IMR-90 (cell line): ENCODE data around the gene SF3A1. TPM values are rescaled to one million over a fixed set of nuclear protein-coding genes. Genes with fewer than 3 reads are reported as not detected.

Experiments
- ATAC-seq: fragments of 200-7000 bp; cut with Tn5 transposase; 2 replicates; pipeline ENCODE4 v1.9.1; 2020; ENCODE audit warnings: low read depth, mild to moderate bottlenecking, moderate library complexity
- BruUV-seq: library from RNA; stranded (reverse); fragments of 400-500 nt; replicated peaks from 2 replicates; lab custom pipeline; 2021; lab: Mats Ljungman, UMichigan
- CTCF ChIA-PET: fragments of 300-600 bp; formaldehyde crosslinking; extraction: SDS; loops from one replicate; lab custom pipeline; 2021; ENCODE audit warnings: antibody characterized with exemption; lab: Yijun Ruan, JAX
- POLR2A ChIA-PET: fragments of 300-600 bp; sonication (Branson Sonifier 250); formaldehyde crosslinking; loops from one replicate; lab custom pipeline; 2022; ENCODE audit warnings: antibody characterized with exemption; ENCODE audit not compliant: unreplicated experiment; lab: Charles Lee
- DNase-seq: peaks from one replicate; pipeline ENCODE4 v3.0.0; 2013
- H2AFZ ChIP-seq: replicated peaks from 2 replicates; pipeline ENCODE3; 2013; ENCODE audit warnings: low read length, mild to moderate bottlenecking; ENCODE audit not compliant: poor library complexity
- H2AK5ac ChIP-seq: 2 replicates; pipeline ENCODE4 v1.6.1; 2013; ENCODE audit warnings: low read depth, low read length, inconsistent platforms
- H2AK9ac ChIP-seq: replicated peaks from 2 replicates; pipeline ENCODE3; 2013; ENCODE audit warnings: mild to moderate bottlenecking, low read depth, low read length, moderate library complexity; ENCODE audit not compliant: poor library complexity
- H2BK120ac ChIP-seq: 2 replicates; pipeline ENCODE4 v1.6.1; 2013; ENCODE audit warnings: low read depth, low read length, inconsistent platforms
- H2BK15ac ChIP-seq: 3 replicates; pipeline ENCODE4 v1.6.1; 2013; ENCODE audit warnings: low read depth, low read length, inconsistent platforms
- H2BK20ac ChIP-seq: 2 replicates; pipeline ENCODE4 v1.6.1; 2013; ENCODE audit warnings: low read depth, mild to moderate bottlenecking, inconsistent platforms, low read length, moderate library complexity
- H2BK5ac ChIP-seq: 2 replicates; pipeline ENCODE4 v1.6.1; 2013; ENCODE audit warnings: mild to moderate bottlenecking, low read depth, low read length, inconsistent platforms; ENCODE audit not compliant: poor library complexity, severe bottlenecking
- H3K14ac ChIP-seq: replicated peaks from 2 replicates; pipeline ENCODE4 v1.6.1; 2013; ENCODE audit warnings: low read depth, low read length, inconsistent platforms
- H3K18ac ChIP-seq: 2 replicates; pipeline ENCODE4 v1.6.1; 2013; ENCODE audit warnings: low read depth, low read length, control low read depth
- H3K23ac ChIP-seq: 2 replicates; pipeline ENCODE4 v1.6.1; 2013; ENCODE audit warnings: low read depth, low read length, inconsistent platforms
- H3K27ac ChIP-seq: 2 replicates; pipeline ENCODE4 v1.5.1; 2013; ENCODE audit warnings: mild to moderate bottlenecking, control low read depth, low read length; ENCODE audit not compliant: insufficient read depth
- H3K27me3 ChIP-seq: 2 replicates; pipeline ENCODE4 v1.6.1; 2013; ENCODE audit warnings: low read length; ENCODE audit not compliant: control insufficient read depth, insufficient read depth
- H3K36me3 ChIP-seq: 2 replicates; pipeline ENCODE4 v1.6.1; 2013; ENCODE audit warnings: low read length, mixed read lengths; ENCODE audit not compliant: control insufficient read depth, insufficient read depth
- H3K4ac ChIP-seq: 2 replicates; pipeline ENCODE4 v1.6.1; 2013; ENCODE audit warnings: low read depth, low read length, inconsistent platforms
- H3K4me1 ChIP-seq: 2 replicates; pipeline ENCODE4 v1.6.1; 2013; ENCODE audit warnings: low read length, mixed read lengths; ENCODE audit not compliant: control insufficient read depth, insufficient read depth
- H3K4me2 ChIP-seq: 2 replicates; pipeline ENCODE4 v1.6.1; 2013; ENCODE audit warnings: low read depth, mild to moderate bottlenecking, control low read depth, low read length, moderate library complexity
- H3K4me3 ChIP-seq: 2 replicates; pipeline ENCODE4 v1.5.1; 2013; ENCODE audit warnings: low read depth, mild to moderate bottlenecking, control low read depth, low read length, moderate library complexity; ENCODE audit not compliant: insufficient read depth
- H3K56ac ChIP-seq: 2 replicates; pipeline ENCODE4 v1.6.1; 2013; ENCODE audit warnings: low read length, inconsistent platforms; ENCODE audit not compliant: insufficient read depth; ENCODE audit errors: extremely low read depth
- H3K79me1 ChIP-seq, 2 experiments: 2 replicates each; pipeline ENCODE4 v1.6.1; 2013; ENCODE audit warnings: low read length in 2 of 2, inconsistent platforms in 1 of 2, low read depth in 1 of 2
- H3K9ac ChIP-seq: 2 replicates; pipeline ENCODE4 v1.6.1; 2013; ENCODE audit warnings: low read depth, low read length, control low read depth
- H3K9me1 ChIP-seq: 2 replicates; pipeline ENCODE4 v1.6.1; 2013; ENCODE audit warnings: low read length, inconsistent platforms; ENCODE audit not compliant: insufficient read depth
- H3K9me3 ChIP-seq: 2 replicates; pipeline ENCODE4 v1.6.1; 2013; ENCODE audit warnings: low read length; ENCODE audit not compliant: control insufficient read depth, insufficient read depth
- H4K20me1 ChIP-seq: 2 replicates; pipeline ENCODE4 v1.6.1; 2013; ENCODE audit warnings: low read length, inconsistent platforms; ENCODE audit not compliant: insufficient read depth
- H4K5ac ChIP-seq: 2 replicates; pipeline ENCODE4 v1.6.1; 2013; ENCODE audit warnings: mild to moderate bottlenecking, low read depth, low read length, control low read depth
- H4K8ac ChIP-seq, 2 experiments: 2 replicates each; pipeline ENCODE4 v1.6.1; 2013; ENCODE audit warnings: low read depth in 2 of 2, low read length in 2 of 2, control low read depth in 1 of 2, inconsistent platforms in 1 of 2
- H4K91ac ChIP-seq: 2 replicates; pipeline ENCODE4 v1.6.1; 2013; ENCODE audit warnings: low read depth, low read length, inconsistent platforms; ENCODE audit not compliant: insufficient read depth
- BHLHE40 ChIP-seq: fragments of 150-350 bp; IDR thresholded peaks from 2 replicates; pipeline ENCODE4 v1.6.1; 2016; ENCODE audit warnings: mild to moderate bottlenecking, low read depth, low read length
- CEBPB ChIP-seq: IDR thresholded peaks from 2 replicates; pipeline ENCODE4 v1.6.1; 2012; ENCODE audit warnings: low read depth, low read length, improper control_type of control experiment
- CHD1 ChIP-seq: IDR thresholded peaks from 2 replicates; pipeline ENCODE4 v1.6.1; 2012; ENCODE audit warnings: low read depth, low read length, improper control_type of control experiment
- ELK1 ChIP-seq: fragments of 150-350 bp; IDR thresholded peaks from 2 replicates; pipeline ENCODE4 v1.6.1; 2016; ENCODE audit warnings: low read depth, mild to moderate bottlenecking, low read length, moderate library complexity, borderline replicate concordance
- FOS ChIP-seq: fragments of 150-350 bp; IDR thresholded peaks from 2 replicates; pipeline ENCODE4 v1.6.1; 2016; ENCODE audit warnings: low read depth, low read length
- MAFK ChIP-seq: IDR thresholded peaks from 2 replicates; pipeline ENCODE4 v1.6.1; 2012; ENCODE audit warnings: low read depth, low read length, improper control_type of control experiment
- MAZ ChIP-seq: IDR thresholded peaks from 2 replicates; pipeline ENCODE4 v1.6.1; 2012; ENCODE audit warnings: low read depth, mild to moderate bottlenecking, low read length, improper control_type of control experiment, moderate library complexity, borderline replicate concordance
- MXI1 ChIP-seq: IDR thresholded peaks from 2 replicates; pipeline ENCODE4 v1.6.1; 2012; ENCODE audit warnings: low read depth, mild to moderate bottlenecking, low read length, moderate library complexity, borderline replicate concordance
- NFE2L2 ChIP-seq: fragments of 150-350 bp; IDR thresholded peaks from 2 replicates; pipeline ENCODE4 v1.6.1; 2016; ENCODE audit warnings: low read depth, mild to moderate bottlenecking, low read length
- POLR2A ChIP-seq: IDR thresholded peaks from 2 replicates; pipeline ENCODE4 v1.6.1; 2012; ENCODE audit warnings: mild to moderate bottlenecking, low read depth, low read length
- RAD21 ChIP-seq: IDR thresholded peaks from 2 replicates; pipeline ENCODE4 v1.6.1; 2012; ENCODE audit warnings: low read length, improper control_type of control experiment
- RCOR1 ChIP-seq: IDR thresholded peaks from 2 replicates; pipeline ENCODE4 v1.6.1; 2012; ENCODE audit warnings: mild to moderate bottlenecking, low read length, improper control_type of control experiment; ENCODE audit not compliant: insufficient replicate concordance
- RFX5 ChIP-seq: IDR thresholded peaks from 2 replicates; pipeline ENCODE4 v1.8.0; 2012; ENCODE audit warnings: low read depth, mild to moderate bottlenecking, low read length, moderate library complexity
- SMC3 ChIP-seq: fragments of 150-350 bp; IDR thresholded peaks from 2 replicates; pipeline ENCODE4 v1.6.1; 2016; ENCODE audit warnings: low read depth, mild to moderate bottlenecking, antibody characterized with exemption, low read length, moderate library complexity
- USF2 ChIP-seq: fragments of 150-350 bp; IDR thresholded peaks from 2 replicates; pipeline ENCODE4 v1.6.1; 2017; ENCODE audit warnings: mild to moderate bottlenecking, antibody characterized with exemption, low read length, low read depth
- WGBS, 2 experiments: methylation state at CpG; one replicate each; pipeline versions ENCODE4 v1.1.5 to v1.1.7; 2013; ENCODE audit warnings: missing lambda C conversion rate in 2 of 2; ENCODE audit not compliant: insufficient read length in 1 of 2; ENCODE audit errors: extremely low coverage in 2 of 2; 5-methylcytosine and 5-hydroxymethylcytosine counted together
- dilution Hi-C: fragments of 300-500 bp; cut with HindIII; formaldehyde crosslinking; loops from one replicate; pipeline ENCODE4 v1.14.3; 2018; ENCODE audit warnings: low sequenced_read_pairs; ENCODE audit not compliant: unreplicated experiment
- in situ Hi-C: fragments of 300-500 bp; cut with MboI; formaldehyde crosslinking; loops from 3 replicates; pipeline ENCODE4 v1.14.3; 2019; ENCODE audit warnings: low sequenced_read_pairs, inconsistent platforms, mixed read lengths
- intact Hi-C: fragments of 100-400 bp; cut with micrococcal nuclease; formaldehyde crosslinking; loops from 2 replicates; pipeline ENCODE4 v1.10.0; 2022
- polyA plus RNA-seq, 3 experiments: library from polyadenylated mRNA; depleted of rRNA; stranded (reverse); fragments of >200 nt; gene quantifications; 2 replicates each; pipeline ENCODE4 v1.2.3, GENCODE V29; 2012; ENCODE audit warnings: low replicate concordance in 1 of 3
- total RNA-seq: library from RNA; depleted of rRNA; stranded (reverse); fragments of >200 nt; gene quantifications from 2 replicates; pipeline ENCODE4 v1.2.3, GENCODE V29; 2012
- TF ChIP-seq, protein P1 (sequence below): conservative IDR thresholded peaks from 2 replicates; pipeline ENCODE4 v1.5.1; 2012; ENCODE audit warnings: mild to moderate bottlenecking, low read depth, low read length, improper control_type of control experiment

The SF3A1 gene
- total and polyA plus RNA-seq, 2 of the 4 experiments (the other 2 are of a cell fraction): 36.9 to 67.2 TPM

DNA sequence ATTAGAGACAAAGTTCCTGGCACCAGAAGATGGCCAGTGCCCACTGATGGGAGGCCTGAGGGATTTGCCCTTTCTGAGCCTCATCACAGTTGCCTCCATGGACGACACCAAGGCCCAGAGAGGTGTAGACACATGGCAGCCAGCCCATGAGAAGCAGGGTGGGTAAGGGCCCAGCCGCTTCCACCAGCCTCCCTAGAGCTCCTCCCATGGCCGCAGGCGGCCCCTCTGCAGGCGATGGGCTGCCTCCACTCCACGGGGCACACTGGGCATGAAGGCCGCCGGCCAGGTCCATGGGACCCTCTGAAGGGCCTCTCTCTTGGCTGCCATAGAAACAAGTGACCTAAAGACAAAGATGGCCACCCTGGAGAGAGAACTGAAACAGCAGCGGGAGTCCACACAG, 14.6 kb upstream of the SF3A1 start:
- no peaks in the 10 kb centered on the region for H3K79me1 ChIP-seq
- in situ Hi-C loops: no loop called here
- WGBS, 2 experiments: 94% methylated on average over 3 of the region's 9 CpGs; no CpG with 5 or more reads in 1 of the 2 experiments
- H3K27me3 ChIP-seq: no peaks in the 10 kb centered on the region
- no peak overlapping the region for H3K56ac ChIP-seq
- H2BK5ac ChIP-seq: no peak overlapping the region
- no peak overlapping the region for H2AFZ ChIP-seq
- intact Hi-C loops: no loop called here
- H2AK9ac ChIP-seq: peak overlapping the region; percentile 62
- H3K4me3 ChIP-seq: no peak overlapping the region
- H2BK20ac ChIP-seq: no peak overlapping the region
- no peaks in the 10 kb centered on the region for H3K9me3 ChIP-seq
- H4K5ac ChIP-seq: no peak overlapping the region
- no TSS peak for BruUV-seq
- CTCF ChIA-PET: no interaction called here
- no peak overlapping the region for H3K4me2 ChIP-seq
- POLR2A ChIA-PET: no interaction called here
- no peak for DNase-seq
- H3K9me1 ChIP-seq: no peaks in the 10 kb centered on the region
- ATAC-seq: no peak
- H3K27ac ChIP-seq: no peak overlapping the region
- dilution Hi-C loops: no loop called here
- H2AK5ac ChIP-seq: no peak overlapping the region
- H4K91ac ChIP-seq: no peak overlapping the region
- H3K36me3 ChIP-seq: 0 out of 2 replicates have a peak, but pooled peaks cover 3% of the 10 kb centered on the region
- H3K23ac ChIP-seq: no peak overlapping the region
- H3K4me1 ChIP-seq: peaks cover 5% of the 10 kb centered on the region; the same call in 1 of the 2 replicates
- no peak overlapping the region for H3K4ac ChIP-seq
- no peak overlapping the region for H3K9ac ChIP-seq
- TF ChIP-seq, protein P1, sequence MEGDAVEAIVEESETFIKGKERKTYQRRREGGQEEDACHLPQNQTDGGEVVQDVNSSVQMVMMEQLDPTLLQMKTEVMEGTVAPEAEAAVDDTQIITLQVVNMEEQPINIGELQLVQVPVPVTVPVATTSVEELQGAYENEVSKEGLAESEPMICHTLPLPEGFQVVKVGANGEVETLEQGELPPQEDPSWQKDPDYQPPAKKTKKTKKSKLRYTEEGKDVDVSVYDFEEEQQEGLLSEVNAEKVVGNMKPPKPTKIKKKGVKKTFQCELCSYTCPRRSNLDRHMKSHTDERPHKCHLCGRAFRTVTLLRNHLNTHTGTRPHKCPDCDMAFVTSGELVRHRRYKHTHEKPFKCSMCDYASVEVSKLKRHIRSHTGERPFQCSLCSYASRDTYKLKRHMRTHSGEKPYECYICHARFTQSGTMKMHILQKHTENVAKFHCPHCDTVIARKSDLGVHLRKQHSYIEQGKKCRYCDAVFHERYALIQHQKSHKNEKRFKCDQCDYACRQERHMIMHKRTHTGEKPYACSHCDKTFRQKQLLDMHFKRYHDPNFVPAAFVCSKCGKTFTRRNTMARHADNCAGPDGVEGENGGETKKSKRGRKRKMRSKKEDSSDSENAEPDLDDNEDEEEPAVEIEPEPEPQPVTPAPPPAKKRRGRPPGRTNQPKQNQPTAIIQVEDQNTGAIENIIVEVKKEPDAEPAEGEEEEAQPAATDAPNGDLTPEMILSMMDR: no peak
- TF ChIP-seq RCOR1: no peak
- TF ChIP-seq RFX5: no peak
- TF ChIP-seq MAZ: no peak
- TF ChIP-seq POLR2A: no peak
- TF ChIP-seq BHLHE40: no peak
- TF ChIP-seq FOS: no peak
- TF ChIP-seq SMC3: no peak
- no peak for TF ChIP-seq ELK1
- TF ChIP-seq MAFK: no peak
- TF ChIP-seq USF2: no peak
- no peak for TF ChIP-seq CHD1
- no peak for TF ChIP-seq NFE2L2
- TF ChIP-seq RAD21: no peak
- TF ChIP-seq CEBPB: no peak
- TF ChIP-seq MXI1: no peak
- no peak overlapping the region for H4K8ac ChIP-seq
- peaks cover 4% of the 10 kb centered on the region for H4K20me1 ChIP-seq
- H3K18ac ChIP-seq: no peak overlapping the region
- no peak overlapping the region for H3K14ac ChIP-seq
- no peak overlapping the region for H2BK120ac ChIP-seq
- no peak overlapping the region for H2BK15ac ChIP-seq
